Spinal cord (tissue), 10 donors: ENCODE measurements around the gene LAIR1. TPM values are rescaled to one million over a fixed set of nuclear protein-coding genes. Genes with fewer than 3 reads are reported as not detected.

Experiments used
- DNase-seq, 6 donors: peaks; one replicate each; pipeline versions ENCODE4 v3.0.0 to v3.0.0-alpha.2; 2013 to 2015; ENCODE audit warnings: low spot score in 6 of 6, low read depth in 4 of 6
- H3K27ac ChIP-seq: one replicate; pipeline ENCODE4 v1.5.1; 2013; ENCODE audit warnings: low read depth, low read length, control low read depth
- H3K27me3 ChIP-seq: one replicate; pipeline ENCODE4 v1.6.1; 2013; ENCODE audit warnings: low read length; ENCODE audit not compliant: control insufficient read depth, insufficient read depth
- H3K36me3 ChIP-seq: one replicate; pipeline ENCODE4 v1.6.1; 2013; ENCODE audit warnings: low read length; ENCODE audit not compliant: control insufficient read depth, insufficient read depth
- H3K4me1 ChIP-seq: one replicate; pipeline ENCODE4 v1.6.1; 2013; ENCODE audit warnings: low read length; ENCODE audit not compliant: control insufficient read depth, insufficient read depth
- H3K4me3 ChIP-seq: one replicate; pipeline ENCODE4 v1.5.1; 2013; ENCODE audit warnings: low read depth, low read length, control low read depth
- H3K9me3 ChIP-seq: one replicate; pipeline ENCODE4 v1.6.1; 2013; ENCODE audit warnings: low read length; ENCODE audit not compliant: control insufficient read depth, insufficient read depth
- WGBS: methylation state at CpG from one replicate; pipeline ENCODE4 v1.1.5; 2013; ENCODE audit warnings: missing lambda C conversion rate; ENCODE audit not compliant: insufficient coverage; 5-methylcytosine and 5-hydroxymethylcytosine counted together
- polyA plus RNA-seq, 2 donors: library from polyadenylated mRNA; unstranded; fragments of 120-200 nt; gene quantifications; one replicate each; pipeline ENCODE4 v1.2.1, GENCODE V29; 2013; ENCODE audit not compliant: insufficient read length in 2 of 2
- total RNA-seq, 2 donors: library from RNA; depleted of rRNA in 1 of 2; stranded (reverse); fragments of 120-200 nt in 1 of 2; fragments of >200 nt in 1 of 2; gene quantifications; one replicate each; pipeline versions ENCODE4 v1.2.3 to v1.2.4, GENCODE V29; 2013 to 2014
- donor health status: healthy.

LAIR1 gene
- total and polyA plus RNA-seq, 4 donors = 6.7 to 12.3 (median 8.1) TPM

GRCh38 chr19:54352546-54352945 is 12.2 kb downstream of the LAIR1 start:
- Histone ChIP-seq H3K9me3 (no peaks in the 10 kb centered on the region), H3K4me1 (no peaks in the 10 kb centered on the region), H3K4me3 (no peak overlapping the region), H3K27me3 (no peaks in the 10 kb centered on the region), H3K36me3 (no peaks in the 10 kb centered on the region), H3K27ac (no peak overlapping the region)
- no peak for DNase-seq
- 47% methylated on average over 3 of the region's 3 CpGs for WGBS

GRCh38 chr19:54352041-54352440 is 12.7 kb downstream of the LAIR1 start:
- DNase-seq = no peak
- Histone ChIP-seq H3K27me3 (no peaks in the 10 kb centered on the region), H3K4me1 (no peaks in the 10 kb centered on the region), H3K27ac (no peak overlapping the region), H3K4me3 (no peak overlapping the region), H3K9me3 (no peaks in the 10 kb centered on the region), H3K36me3 (no peaks in the 10 kb centered on the region)
- WGBS = 70% methylated on average over 7 of the region's 7 CpGs

GRCh38 chr19:54351474-54351873 is 13.3 kb downstream of the LAIR1 start:
- H3K36me3 ChIP-seq = no peaks in the 10 kb centered on the region

GRCh38 chr19:54345938-54346386 is 18.8 kb downstream of the LAIR1 start:
- 62% methylated on average over 3 of the region's 6 CpGs for WGBS
- Histone ChIP-seq H3K36me3 (no peaks in the 10 kb centered on the region), H3K27me3 (no peaks in the 10 kb centered on the region), H3K27ac (no peak overlapping the region), H3K4me3 (no peak overlapping the region), H3K9me3 (no peaks in the 10 kb centered on the region), H3K4me1 (no peaks in the 10 kb centered on the region)
- no peak for DNase-seq

More at GRCh38 chr19:54351474-54351873, 13.3 kb downstream of the LAIR1 start:
- H3K4me1 ChIP-seq = no peaks in the 10 kb centered on the region
- no peak for DNase-seq
- no peaks in the 10 kb centered on the region for H3K27me3 ChIP-seq
- WGBS = no CpG with 5 or more reads among the region's 2 CpGs
- no peak overlapping the region for H3K4me3 ChIP-seq
- H3K9me3 ChIP-seq = no peaks in the 10 kb centered on the region
- no peak overlapping the region for H3K27ac ChIP-seq

GRCh38 chr19:54343868-54344267 is 20.9 kb downstream of the LAIR1 start:
- Histone ChIP-seq H3K4me1 (no peaks in the 10 kb centered on the region), H3K36me3 (no peaks in the 10 kb centered on the region), H3K4me3 (no peak overlapping the region), H3K27me3 (no peaks in the 10 kb centered on the region), H3K27ac (no peak overlapping the region), H3K9me3 (no peaks in the 10 kb centered on the region)
- 75% methylated on average over 1 of the region's 4 CpGs for WGBS
- DNase-seq = no peak

GRCh38 chr19:54341295-54341694 is 23.4 kb downstream of the LAIR1 start:
- Histone ChIP-seq H3K9me3 (no peaks in the 10 kb centered on the region), H3K4me3 (no peak overlapping the region), H3K27ac (no peak overlapping the region), H3K27me3 (no peaks in the 10 kb centered on the region), H3K36me3 (no peaks in the 10 kb centered on the region), H3K4me1 (no peaks in the 10 kb centered on the region)
- WGBS = 83% methylated on average over 6 of the region's 8 CpGs
- no peak for DNase-seq

GRCh38 chr19:54339646-54340358 is 24.9 kb downstream of the LAIR1 start:
- H3K27ac ChIP-seq = no peak overlapping the region
- no peak for DNase-seq
- no peaks in the 10 kb centered on the region for H3K9me3 ChIP-seq
- no peaks in the 10 kb centered on the region for H3K36me3 ChIP-seq
- H3K4me1 ChIP-seq = no peaks in the 10 kb centered on the region
- H3K27me3 ChIP-seq = no peaks in the 10 kb centered on the region
- WGBS = 80% methylated on average over 6 of the region's 9 CpGs
- H3K4me3 ChIP-seq = no peak overlapping the region

GRCh38 chr19:54338521-54338920 is 26.2 kb downstream of the LAIR1 start:
- WGBS = 66% methylated on average over 3 of the region's 6 CpGs
- Histone ChIP-seq H3K27ac (no peak overlapping the region), H3K27me3 (no peaks in the 10 kb centered on the region), H3K4me3 (no peak overlapping the region), H3K4me1 (no peaks in the 10 kb centered on the region), H3K36me3 (no peaks in the 10 kb centered on the region), H3K9me3 (no peaks in the 10 kb centered on the region)
- no peak for DNase-seq

GRCh38 chr19:54337858-54338230 is 26.9 kb downstream of the LAIR1 start:
- H3K27me3 ChIP-seq = no peaks in the 10 kb centered on the region
- H3K4me1 ChIP-seq = no peaks in the 10 kb centered on the region
- no peak overlapping the region for H3K27ac ChIP-seq
- H3K4me3 ChIP-seq = no peak overlapping the region
- WGBS = 78% methylated on average over 7 of the region's 9 CpGs
- no peaks in the 10 kb centered on the region for H3K9me3 ChIP-seq
- no peaks in the 10 kb centered on the region for H3K36me3 ChIP-seq
- DNase-seq = no peak
